LHCN-M2 (cell line): ENCODE results near the gene MBD3L1. TPM values are rescaled to one million over a fixed set of nuclear protein-coding genes. Genes with fewer than 3 reads are reported as not detected.

Experiments used
- DNase-seq: peaks from one replicate; pipeline ENCODE4 v3.0.0-alpha.2; 2012; ENCODE audit warnings: low read depth
- total RNA-seq: library from RNA; depleted of rRNA; stranded (reverse); fragments of >200 nt; gene quantifications from 2 replicates; pipeline ENCODE4 v1.2.3, GENCODE V29; 2014; rRNA removed

The MBD3L1 gene
- total RNA-seq, 1 experiment from 2014 or later: not detected

DNA sequence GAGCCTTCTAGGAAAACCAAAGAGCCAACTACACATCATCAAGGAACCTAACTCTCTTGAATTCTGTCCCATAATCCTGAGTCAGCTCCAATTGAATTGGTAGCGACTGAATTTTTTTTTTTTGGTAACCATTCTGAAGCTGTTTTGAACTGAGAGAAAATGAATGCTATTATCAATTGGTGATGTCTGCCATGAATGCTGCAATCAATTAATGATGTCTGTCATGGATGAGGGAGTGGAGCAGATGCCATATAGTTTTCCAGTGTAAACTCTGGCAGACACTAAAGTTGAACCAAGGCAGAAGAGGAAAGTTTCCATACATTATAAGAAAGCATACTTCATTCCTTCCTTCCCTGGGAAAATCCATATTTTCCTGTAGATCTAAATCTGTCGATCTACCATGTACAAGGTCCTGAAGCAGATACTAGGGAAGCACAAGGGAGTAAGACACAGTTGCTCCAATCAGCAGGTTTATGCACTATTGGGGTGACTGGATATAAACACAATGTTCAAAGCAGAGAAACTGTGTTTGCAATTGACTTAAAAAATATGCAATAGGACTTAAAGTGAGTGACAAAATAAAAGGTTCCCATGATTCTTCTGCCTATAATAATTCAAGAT is 48.8 kb downstream of the MBD3L1 start:
- no peak for DNase-seq

DNA sequence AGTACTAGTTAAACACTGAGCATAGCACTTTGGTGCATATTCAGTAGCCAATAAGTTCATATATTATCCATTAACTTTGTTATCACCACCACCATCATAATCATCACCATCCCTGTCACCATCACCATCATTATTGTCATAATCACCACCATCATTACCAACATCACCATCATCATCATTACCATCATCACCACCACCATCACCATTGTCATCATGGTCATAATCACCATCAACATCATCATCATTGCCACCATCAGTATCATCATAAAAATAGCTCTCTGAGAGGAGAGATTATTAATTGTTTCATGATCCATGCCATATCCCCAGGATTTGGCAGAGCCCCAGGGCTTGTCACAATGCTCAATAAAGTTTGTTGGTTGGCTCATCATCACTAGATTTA is 49.3 kb downstream of the MBD3L1 start:
- DNase-seq: no peak

DNA sequence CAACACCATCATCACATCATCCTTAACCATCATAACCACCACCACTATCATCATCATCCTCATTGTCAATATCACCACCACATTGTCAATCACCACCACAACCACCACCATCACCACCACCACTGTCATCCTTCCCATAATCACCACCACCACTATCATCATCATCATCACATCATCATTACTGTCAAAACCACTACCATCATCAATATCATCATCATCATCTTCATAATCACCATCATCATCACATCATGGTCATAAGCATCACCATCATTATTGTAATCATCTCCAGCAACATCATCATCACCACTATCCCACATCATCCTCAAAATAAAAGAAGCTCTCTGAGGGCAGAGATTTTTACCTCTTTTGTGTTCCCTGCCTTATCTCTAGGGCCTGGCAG is 52.2 kb downstream of the MBD3L1 start:
- DNase-seq: no peak

DNA sequence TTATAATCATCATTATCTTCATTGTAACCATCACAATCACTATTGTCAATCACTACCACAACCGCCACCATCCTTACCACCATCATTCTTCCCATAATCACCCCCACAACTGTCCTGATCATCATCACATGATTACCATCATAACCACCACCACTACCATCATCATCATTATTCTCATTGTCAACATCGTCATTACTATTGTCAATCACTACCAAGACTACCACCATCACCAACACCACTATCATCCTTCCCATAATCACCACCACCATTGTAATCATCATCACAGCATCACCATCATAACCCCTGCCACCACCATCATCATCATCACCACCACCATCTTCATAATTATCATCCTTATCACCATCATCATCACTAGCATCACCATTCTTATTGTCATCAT is 55.2 kb downstream of the MBD3L1 start:
- DNase-seq: no peak

DNA sequence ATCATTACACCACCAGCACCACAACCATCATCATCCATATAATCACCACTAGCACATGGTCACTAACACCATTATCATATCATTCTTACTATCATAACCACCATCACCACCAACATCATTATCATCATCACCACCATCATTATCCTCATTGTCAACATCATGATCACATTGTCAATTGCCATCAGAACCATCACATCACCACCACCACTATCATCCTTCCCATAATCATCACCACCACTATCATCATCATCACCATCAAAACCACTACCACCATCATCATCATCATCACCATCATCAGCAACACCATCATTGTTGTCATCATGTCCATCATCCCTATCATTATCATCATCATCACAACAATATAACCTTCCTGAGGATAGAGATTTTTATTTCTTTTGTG is 58.1 kb downstream of the MBD3L1 start:
- no peak for DNase-seq

Other genes with a start within 250 kb of the MBD3L1 start
- gene ADAMTS10, start 221.7 kb upstream of the MBD3L1 start, total RNA-seq: 0.06 and 0.46 TPM in 2 replicates
- gene NFILZ, start 201.7 kb upstream of the MBD3L1 start, total RNA-seq: not detected in 2 replicates
- not detected in 2 replicates for gene ACTL9, start 133.6 kb upstream of the MBD3L1 start, total RNA-seq
- gene OR2Z1, start 110.7 kb upstream of the MBD3L1 start, total RNA-seq: not detected in 2 replicates
- gene ZNF558, start 73 bp upstream of the MBD3L1 start, total RNA-seq: 22.7 and 27.2 TPM in 2 replicates
- gene MUC16, start 178.0 kb downstream of the MBD3L1 start, total RNA-seq: not detected in 2 replicates